SK-N-MC (cell line): ENCODE results near the gene NEDD4.
A peak's percentile ranks its signal among the peaks of the same experiment; 100 is the strongest.
"Not testable (repeated sequence)": the region's sequence is repeated elsewhere in the genome, so short reads cannot be mapped to it uniquely, and the experiment has no call there.

Experiments used
- DNase-seq: peaks from one replicate; pipeline ENCODE4 v3.0.0-alpha.2; 2011; ENCODE audit warnings: low read depth, low spot score
- H3K27ac ChIP-seq: fragments of 200-600 bp; sonication (generic); 2 replicates; pipeline ENCODE4 v1.5.1; 2016; ENCODE audit warnings: mixed run types
- H3K36me3 ChIP-seq: fragments of 200-600 bp; sonication (generic); 2 replicates; pipeline ENCODE4 v1.6.1; 2017; ENCODE audit warnings: antibody characterized with exemption, low read length, mixed read lengths; ENCODE audit not compliant: insufficient read depth
- H3K4me3 ChIP-seq: fragments of 200-600 bp; sonication (generic); 2 replicates; pipeline ENCODE4 v1.5.1; 2016
- H3K9ac ChIP-seq: fragments of 200-600 bp; sonication (generic); 2 replicates; pipeline ENCODE4 v1.8.0; 2017; ENCODE audit warnings: mixed run types, mixed read lengths; ENCODE audit not compliant: insufficient read length
- H3K9me3 ChIP-seq: fragments of 200-600 bp; sonication (generic); 2 replicates; pipeline ENCODE4 v1.6.1; 2017; ENCODE audit warnings: low read depth, mild to moderate bottlenecking, antibody characterized with exemption, low read length, moderate library complexity, mixed read lengths
- EZH2 ChIP-seq: fragments of 200-600 bp; sonication (generic); IDR thresholded peaks from one replicate; pipeline ENCODE4 v1.6.1; 2017; ENCODE audit warnings: antibody characterized with exemption
- FOXP2 ChIP-seq: optimal IDR thresholded peaks from 2 replicates; pipeline ENCODE3; 2011; ENCODE audit warnings: mild to moderate bottlenecking, moderate library complexity; ENCODE audit not compliant: insufficient read depth; ENCODE audit errors: extremely low read length, control extremely low read depth
- POLR2AphosphoS5 ChIP-seq: IDR thresholded peaks from 2 replicates; pipeline ENCODE4 v1.6.1; 2012; ENCODE audit warnings: mild to moderate bottlenecking, low read depth, low read length, borderline replicate concordance

NEDD4 gene

DNA sequence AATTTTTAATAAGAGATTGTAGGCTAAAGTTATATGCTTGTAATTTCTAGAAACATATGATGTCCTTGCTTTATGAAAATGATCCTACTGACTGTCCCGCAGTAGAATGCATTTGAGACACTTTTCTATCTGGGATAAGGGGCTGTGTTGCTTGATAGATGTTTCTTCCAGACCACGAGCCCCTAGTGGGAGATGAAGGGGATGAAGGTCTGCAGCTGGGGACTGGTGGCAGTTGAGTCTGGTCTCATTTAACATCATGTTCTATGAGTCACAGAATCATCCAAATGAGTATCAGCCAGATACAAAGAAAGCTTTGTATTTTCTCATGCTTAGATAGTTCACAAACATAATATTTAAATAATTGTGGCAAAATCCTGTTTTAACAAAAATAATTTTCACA is 166.2 kb downstream of the NEDD4 start:
- H3K36me3 ChIP-seq = no peaks in the 10 kb centered on the region
- TF ChIP-seq EZH2 = no peak
- TF ChIP-seq POLR2AphosphoS5 = no peak
- TF ChIP-seq FOXP2 = no peak

DNA sequence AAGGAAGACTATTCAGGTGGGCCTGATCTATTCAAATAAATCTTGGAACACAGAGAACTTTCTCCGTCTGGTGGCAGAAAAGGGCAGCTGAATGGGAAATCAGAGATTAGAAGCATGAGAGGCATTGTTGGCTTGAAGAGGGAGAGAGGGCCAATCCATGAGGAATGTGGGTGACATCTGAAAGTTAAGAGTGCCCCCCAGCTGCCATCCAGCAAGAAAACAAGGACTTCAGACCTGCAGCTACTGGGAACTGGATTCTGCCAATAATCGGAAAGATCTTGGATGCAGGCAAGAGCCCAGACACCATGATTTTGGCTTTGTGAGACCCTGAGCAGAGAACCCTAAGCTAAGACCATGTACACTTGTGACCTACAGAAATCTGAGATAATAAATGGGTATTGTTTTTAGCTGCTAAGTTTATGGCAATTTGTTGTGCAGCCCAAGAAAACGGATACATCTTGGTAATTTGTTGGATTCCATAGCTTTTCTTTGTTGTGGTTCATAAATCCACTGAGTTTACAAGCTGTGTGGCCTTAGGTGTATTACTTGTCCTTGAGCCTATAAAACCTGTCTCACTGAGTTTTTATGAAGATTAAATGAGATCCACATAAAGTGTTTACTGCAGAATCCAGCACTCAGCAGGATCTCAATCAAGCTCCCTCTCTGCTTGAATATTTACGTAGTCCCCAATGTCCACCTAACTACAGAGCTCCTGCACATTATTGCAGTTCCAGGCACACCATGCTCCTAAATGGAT is 168.4 kb downstream of the NEDD4 start:
- TF ChIP-seq POLR2AphosphoS5 = no peak
- no peak for DNase-seq
- Histone ChIP-seq H3K36me3 (no peaks in the 10 kb centered on the region), H3K9me3 (no peaks in the 10 kb centered on the region), H3K4me3 (no peak overlapping the region), H3K9ac (no peak overlapping the region), H3K27ac (no peak overlapping the region)

More for the DNA sequence above, 166.2 kb downstream of the NEDD4 start:
- Histone ChIP-seq H3K4me3 (no peak overlapping the region), H3K9me3 (no peaks in the 10 kb centered on the region), H3K27ac (no peak overlapping the region), H3K9ac (no peak overlapping the region)
- no peak for DNase-seq

DNA sequence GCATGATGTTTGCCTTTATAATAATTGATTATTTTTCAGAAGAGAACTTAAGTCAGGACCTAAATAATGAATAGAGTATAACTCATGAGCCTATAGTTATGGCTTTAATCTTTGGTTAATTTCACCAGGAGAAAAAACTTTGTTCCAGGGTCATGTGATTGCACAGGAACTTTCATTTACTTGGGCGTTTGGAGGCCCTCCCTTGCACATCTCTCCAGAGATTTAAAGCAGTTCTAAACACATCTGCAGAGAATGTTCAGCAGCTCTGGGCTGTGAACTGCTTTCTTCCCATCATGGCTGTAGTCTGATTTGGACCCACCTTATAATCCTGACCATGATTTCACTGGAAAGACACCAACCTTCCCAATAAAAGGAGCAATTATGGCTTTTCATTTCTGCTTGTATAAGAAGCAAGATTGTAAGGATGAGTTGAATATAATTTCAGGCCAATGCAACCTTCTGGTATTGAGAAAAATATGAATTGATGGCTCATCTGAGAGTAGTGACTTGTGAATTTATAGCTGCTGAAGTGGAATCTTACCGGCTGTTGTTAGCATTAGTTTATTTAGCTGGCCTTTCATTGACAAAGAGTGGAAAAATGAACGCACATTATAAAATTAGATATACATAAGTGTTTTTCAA is 169.6 kb downstream of the NEDD4 start:
- no peak for DNase-seq
- no peak overlapping the region for H3K27ac ChIP-seq
- TF ChIP-seq POLR2AphosphoS5 (no peak), EZH2 (no peak), FOXP2 (no peak)

DNA sequence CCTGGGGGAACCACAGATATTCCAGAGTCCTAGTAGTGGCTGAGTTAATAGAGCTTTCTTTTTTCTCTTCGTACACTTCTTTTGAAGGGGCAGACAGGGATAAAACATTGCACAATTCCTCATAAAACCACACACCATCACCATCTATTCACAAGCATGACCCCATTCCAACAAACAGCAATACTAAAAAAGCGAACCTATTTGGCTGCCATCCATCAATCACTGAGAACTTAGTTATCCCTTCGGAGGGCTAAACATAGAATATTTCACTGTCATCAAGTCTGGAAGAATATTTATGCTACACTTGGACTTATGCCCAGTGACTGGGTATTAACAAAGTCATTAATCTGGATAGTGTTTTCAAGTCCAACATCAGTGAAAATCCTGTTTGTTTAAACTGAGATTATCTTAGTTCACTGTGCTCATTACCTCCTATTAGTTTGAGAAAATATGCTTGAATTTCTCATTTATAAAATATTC is 170.2 kb downstream of the NEDD4 start:
- Histone ChIP-seq H3K27ac (no peak overlapping the region), H3K9me3 (no peaks in the 10 kb centered on the region), H3K9ac (no peak overlapping the region), H3K36me3 (no peaks in the 10 kb centered on the region), H3K4me3 (peak overlapping the region; percentile 7; the same call in 1 of the 2 replicates)
- no peak for TF ChIP-seq EZH2
- TF ChIP-seq POLR2AphosphoS5 = no peak
- no peak for TF ChIP-seq FOXP2
- no peak for DNase-seq

More for the DNA sequence above, 169.6 kb downstream of the NEDD4 start:
- Histone ChIP-seq H3K9ac (no peak overlapping the region), H3K36me3 (no peaks in the 10 kb centered on the region), H3K9me3 (no peaks in the 10 kb centered on the region), H3K4me3 (peak overlapping the region; percentile 7; the same call in 1 of the 2 replicates)

DNA sequence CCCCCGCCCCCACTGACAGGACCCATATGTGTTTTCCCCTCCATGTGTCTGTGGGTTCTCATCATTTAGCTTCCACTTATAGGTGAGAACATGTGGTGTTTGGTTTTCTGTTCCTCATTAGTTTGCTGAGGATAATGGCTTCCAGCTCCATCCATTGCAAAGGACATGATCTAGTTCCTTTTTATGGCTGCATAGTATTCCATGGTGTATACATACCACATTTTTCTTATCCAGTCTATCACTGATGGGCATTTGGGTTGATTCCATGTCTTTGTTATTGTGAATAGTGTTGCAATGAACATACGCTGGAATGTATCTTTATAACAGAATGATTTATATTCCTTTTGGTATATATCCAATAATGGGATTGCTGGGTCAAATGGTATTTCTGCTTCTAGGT is 171.7 kb downstream of the NEDD4 start:
- not testable (repeated sequence) for H3K36me3 ChIP-seq, DNase-seq, H3K9me3 ChIP-seq, H3K9ac ChIP-seq, H3K27ac ChIP-seq, H3K4me3 ChIP-seq

DNA sequence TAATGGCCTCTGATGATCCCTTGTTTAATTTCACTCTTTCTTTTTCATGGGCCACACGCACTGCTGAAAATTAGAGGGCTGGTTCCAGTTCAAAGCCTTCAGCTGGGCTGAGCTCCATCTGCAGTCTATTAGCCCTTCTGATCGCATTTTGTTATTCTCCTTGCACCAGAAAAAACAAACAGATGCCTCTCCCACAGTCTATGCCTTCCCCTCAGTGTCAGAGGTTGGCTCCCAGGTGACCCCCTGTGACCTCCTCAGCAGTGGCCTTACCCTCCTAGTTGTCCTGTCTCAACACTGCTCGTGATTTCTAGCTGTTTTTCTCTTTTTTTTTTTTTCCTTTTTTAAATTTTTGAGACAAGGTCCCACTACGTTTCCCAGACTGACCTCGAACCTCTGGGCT is 173.4 kb downstream of the NEDD4 start:
- Histone ChIP-seq H3K27ac (no peak overlapping the region), H3K4me3 (no peak overlapping the region), H3K9me3 (no peaks in the 10 kb centered on the region), H3K36me3 (no peaks in the 10 kb centered on the region), H3K9ac (no peak overlapping the region)
- DNase-seq = no peak
- TF ChIP-seq EZH2 = no peak
- TF ChIP-seq FOXP2 = no peak
- no peak for TF ChIP-seq POLR2AphosphoS5

DNA sequence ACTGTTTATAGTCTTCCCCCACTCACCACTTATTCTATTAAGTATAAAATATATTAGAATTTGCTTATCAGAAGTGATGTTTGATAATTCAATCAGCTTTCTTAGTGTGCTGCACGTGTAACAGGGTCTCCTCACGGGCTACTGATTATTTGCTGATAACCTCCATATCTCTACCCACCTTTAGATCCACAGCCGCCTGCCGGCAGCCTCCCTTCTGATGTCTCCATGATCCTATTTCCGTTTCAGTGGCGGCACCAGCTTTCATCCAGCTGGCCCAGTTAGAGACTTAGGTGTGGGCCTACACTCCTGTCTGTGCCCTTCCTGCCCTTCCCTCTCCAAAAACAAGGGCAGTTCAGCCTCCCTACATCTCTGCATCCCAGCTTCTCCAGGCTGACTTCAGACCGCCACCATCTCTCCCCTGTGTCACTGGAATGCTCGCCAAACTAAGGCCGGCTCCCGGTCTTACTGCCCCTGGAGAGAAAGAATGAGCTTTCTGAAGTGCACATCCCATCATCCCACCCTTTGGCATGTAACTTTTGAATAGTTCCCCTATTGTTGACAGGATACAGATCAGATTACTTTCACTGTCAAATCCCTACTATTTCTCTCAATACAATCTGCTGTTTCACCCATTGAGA is 173.9 kb downstream of the NEDD4 start:
- no peak for TF ChIP-seq EZH2
- no peak for TF ChIP-seq FOXP2
- TF ChIP-seq POLR2AphosphoS5 = no peak

DNA sequence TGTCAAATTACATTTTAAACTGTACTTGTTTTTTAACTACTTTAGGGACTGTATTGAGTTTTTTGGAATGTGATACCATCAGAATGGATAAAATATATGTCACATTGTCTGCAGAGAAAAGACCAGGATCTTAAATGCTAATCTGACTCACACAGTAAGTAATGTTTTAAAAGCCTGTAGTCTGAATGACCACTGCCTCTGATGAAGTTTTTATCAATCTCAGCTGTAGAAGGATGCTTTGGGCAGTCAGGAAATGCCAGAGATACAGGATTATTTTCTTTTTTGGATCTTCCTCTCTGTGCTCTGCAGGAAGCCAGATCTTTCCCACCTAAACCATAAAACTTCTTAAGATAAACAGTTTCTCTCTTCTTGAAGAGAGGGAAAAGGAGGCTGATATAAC is 177.4 kb downstream of the NEDD4 start:
- TF ChIP-seq EZH2 (no peak), POLR2AphosphoS5 (no peak), FOXP2 (no peak)
- no peaks in the 10 kb centered on the region for H3K36me3 ChIP-seq
- no peak for DNase-seq
- no peak overlapping the region for H3K27ac ChIP-seq
- H3K4me3 ChIP-seq = no peak overlapping the region
- no peak overlapping the region for H3K9ac ChIP-seq
- H3K9me3 ChIP-seq = no peaks in the 10 kb centered on the region

More for the DNA sequence above, 173.9 kb downstream of the NEDD4 start:
- DNase-seq = no peak
- Histone ChIP-seq H3K9ac (no peak overlapping the region), H3K4me3 (no peak overlapping the region), H3K9me3 (no peaks in the 10 kb centered on the region), H3K36me3 (no peaks in the 10 kb centered on the region), H3K27ac (no peak overlapping the region)
